IPS DF 19.7 (cell line): Measurements from ENCODE around the gene AP4E1.
"Not testable (repeated sequence)": the region's sequence is repeated elsewhere in the genome, so short reads cannot be mapped to it uniquely, and the experiment has no call there.

Experiments used
- DNase-seq: peaks from one replicate; pipeline ENCODE4 v3.0.0-alpha.2; 2013; ENCODE audit warnings: low read depth, low spot score

AP4E1 gene

GRCh38 chr15:50889589-50889988 is 18.9 kb upstream of the AP4E1 start:
- DNase-seq, result no peak

DNA sequence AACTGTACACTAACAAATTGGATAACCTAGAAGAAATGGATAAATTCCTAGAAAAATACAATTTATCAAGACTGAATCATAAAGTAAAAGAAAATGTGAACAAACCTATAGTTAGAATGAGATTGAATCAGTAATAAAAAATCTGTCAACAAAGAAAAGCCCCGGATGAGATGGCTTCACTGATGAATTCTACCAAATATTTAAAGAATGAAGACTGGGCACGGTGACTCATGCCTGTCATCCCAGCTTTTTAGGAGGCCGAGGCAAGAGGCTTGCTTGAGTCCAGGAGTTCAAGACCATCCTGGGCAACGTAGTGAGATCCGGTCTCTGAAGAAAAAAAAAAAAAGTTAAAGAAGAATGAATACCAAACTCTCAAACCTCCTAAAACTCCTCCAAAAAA is 17.7 kb upstream of the AP4E1 start:
- no peak for DNase-seq

GRCh38 chr15:50891159-50891558 is 17.3 kb upstream of the AP4E1 start:
- no peak for DNase-seq

- DNase-seq, result no peak
Observed at GRCh38 chr15:50893976-50894375, 14.5 kb upstream of the AP4E1 start.

- DNase-seq, result not testable (repeated sequence)
Observed at GRCh38 chr15:50901390-50901789, 7.1 kb upstream of the AP4E1 start.

DNA sequence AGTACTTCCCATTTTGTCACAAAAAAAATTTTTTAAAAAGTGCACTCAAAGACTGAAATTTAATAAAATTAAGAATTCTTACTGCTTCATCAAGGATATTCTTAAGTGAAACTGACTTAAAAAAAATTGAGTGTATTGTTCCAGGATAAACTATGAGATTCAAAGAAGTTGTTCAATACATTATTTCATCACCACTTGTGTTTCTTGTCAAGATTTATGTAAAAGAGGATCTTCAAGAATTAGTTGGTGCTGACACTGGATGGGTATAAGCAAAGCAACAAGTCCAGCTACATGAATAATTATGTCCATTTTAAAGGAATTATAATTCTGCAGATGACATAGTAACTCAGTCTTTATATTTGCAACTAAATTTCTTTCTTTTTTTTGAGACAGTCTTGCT is 4.3 kb upstream of the AP4E1 start:
- DNase-seq, result no peak

GRCh38 chr15:50905055-50905454 is 3.4 kb upstream of the AP4E1 start:
- no peak for DNase-seq

GRCh38 chr15:50906954-50907600 is 1.4 kb upstream of the AP4E1 start:
- no peak for DNase-seq

DNA sequence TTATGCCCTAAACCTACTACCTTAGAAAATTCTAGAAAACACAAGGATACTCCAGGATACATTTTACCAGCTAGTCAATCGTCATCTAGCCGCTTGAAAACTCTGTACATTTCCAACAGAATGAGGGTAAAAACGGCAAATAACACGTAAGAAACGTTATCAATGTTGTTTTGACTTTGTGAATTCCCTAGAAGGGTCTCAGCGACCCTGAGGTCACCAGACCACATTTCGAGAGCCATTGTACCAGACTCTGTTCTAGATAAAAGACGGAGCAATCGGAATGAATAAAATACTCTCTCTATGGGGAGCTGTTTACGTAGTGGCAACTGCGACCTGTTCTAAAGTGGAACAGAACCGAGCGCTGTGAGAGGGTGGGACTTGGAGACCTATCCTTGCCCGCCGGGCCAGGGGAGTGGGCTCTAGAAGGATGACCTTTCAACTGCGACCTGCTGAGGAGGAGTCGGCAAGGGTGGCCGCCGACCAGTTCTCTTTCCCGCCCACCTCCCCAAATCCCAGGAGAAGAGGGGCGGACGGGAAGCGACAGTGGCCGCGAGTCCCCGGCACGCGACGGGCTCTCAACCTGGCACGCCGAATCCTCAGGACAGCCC is 778 bp upstream of the AP4E1 start:
- DNase-seq, result no peak

- no peak for DNase-seq
Observed at GRCh38 chr15:50909010-50909317, 481 bp downstream of the AP4E1 start.

DNA sequence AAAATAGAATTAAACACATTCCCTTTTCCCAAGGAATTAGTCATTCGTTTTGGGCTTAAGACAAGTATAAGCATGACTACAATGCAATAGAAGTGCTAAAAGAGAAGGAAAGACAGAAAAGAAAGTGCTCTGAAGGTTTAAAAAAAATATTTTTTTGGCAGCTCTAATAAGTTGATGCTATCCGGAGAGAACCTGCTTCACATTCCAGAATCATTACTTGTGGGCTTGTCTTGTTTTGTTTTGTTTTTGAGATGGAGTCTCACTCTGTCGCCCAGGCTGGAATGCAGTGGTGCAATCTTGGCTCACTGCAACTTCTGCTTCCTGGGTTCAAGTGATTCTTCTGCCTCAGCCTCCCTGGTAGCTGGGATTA is 1.9 kb downstream of the AP4E1 start:
- DNase-seq, result not testable (repeated sequence)

GRCh38 chr15:50911001-50911400 is 2.5 kb downstream of the AP4E1 start:
- DNase-seq, result no peak

DNA sequence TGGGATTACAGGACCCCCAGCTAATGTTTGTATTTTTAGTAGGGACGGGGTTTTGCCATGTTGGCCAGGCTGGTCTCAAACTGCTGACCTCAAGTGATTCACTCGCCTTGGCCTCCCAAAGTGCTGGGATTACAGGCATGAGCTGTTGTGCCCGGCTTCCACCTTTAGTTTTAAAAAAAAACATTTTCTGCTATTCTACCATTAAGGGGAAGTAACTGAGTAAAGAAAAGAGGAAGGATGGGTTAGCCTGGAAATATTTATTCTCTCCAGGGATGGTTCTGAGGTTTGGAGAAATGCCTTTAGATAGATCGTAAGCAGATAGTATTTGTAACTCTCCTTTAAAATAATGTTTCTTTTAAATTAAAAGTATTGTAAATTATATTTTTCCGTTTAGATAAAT is 3.1 kb downstream of the AP4E1 start:
- DNase-seq, result no peak

- DNase-seq, result no peak
Observed at GRCh38 chr15:50916400-50916799, 7.9 kb downstream of the AP4E1 start.

GRCh38 chr15:50919359-50919758 is 10.9 kb downstream of the AP4E1 start:
- not testable (repeated sequence) for DNase-seq

DNA sequence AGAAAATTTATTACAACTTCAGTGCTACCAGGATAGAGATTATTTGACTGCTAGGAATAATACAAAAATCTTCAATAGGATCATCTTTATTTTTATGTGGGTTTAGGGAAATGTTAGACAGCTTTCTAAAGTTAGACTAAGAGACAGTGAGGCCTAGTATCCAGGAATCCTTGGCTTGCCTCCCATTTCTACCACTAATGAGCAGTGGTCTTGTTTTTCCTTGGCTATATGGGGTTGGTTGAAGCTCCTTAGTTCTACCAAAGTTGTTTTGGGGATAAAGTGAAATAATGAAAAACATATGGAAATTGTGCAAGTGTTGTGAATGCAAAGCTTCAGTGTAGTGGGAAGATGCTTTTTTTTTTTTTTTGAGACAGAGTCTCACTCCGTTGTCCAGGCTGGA is 16.8 kb downstream of the AP4E1 start:
- no peak for DNase-seq

GRCh38 chr15:50929062-50929461 is 20.6 kb downstream of the AP4E1 start:
- DNase-seq, result no peak

DNA sequence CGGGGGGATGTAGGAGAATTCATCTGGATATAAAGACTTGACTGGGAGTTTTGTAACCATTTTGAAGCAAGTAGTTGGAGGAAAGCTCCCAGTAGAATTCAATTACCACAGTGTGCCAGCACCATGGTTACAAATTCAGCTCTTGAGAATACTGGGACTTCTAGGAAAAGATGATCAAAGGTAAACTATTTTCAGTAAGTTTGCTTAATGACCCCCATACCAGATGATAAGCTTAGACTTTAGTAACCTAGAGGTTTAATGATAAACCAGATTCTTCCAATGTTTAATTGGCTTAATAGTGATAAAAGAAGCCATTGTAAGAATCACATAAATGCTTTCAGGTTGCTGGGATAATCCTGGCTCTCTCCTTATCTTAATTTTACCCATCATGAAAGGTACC is 22.3 kb downstream of the AP4E1 start:
- DNase-seq, result no peak

GRCh38 chr15:50933341-50933740 is 24.9 kb downstream of the AP4E1 start:
- no peak for DNase-seq

DNA sequence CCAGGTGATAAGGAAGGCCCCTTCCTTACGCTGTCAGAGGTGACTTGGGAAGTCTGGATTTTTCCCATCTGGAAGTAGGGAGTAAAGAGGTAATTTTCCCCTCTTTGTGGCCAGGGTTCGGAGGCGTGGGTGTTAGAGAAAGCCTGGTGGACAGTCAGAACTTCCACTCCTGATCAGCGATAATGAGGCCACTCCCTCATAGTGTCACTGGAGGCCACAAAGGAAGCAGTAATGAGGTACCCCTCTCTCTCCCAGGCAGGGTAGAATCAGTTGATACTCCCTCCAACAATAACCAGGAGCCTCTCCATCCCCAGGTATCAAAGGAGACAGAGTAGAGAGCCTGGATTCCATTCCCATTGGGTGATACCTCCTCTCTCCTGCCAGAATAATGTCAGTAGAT is 30.0 kb downstream of the AP4E1 start:
- no peak for DNase-seq

GRCh38 chr15:50939911-50940310 is 31.4 kb downstream of the AP4E1 start:
- no peak for DNase-seq

DNA sequence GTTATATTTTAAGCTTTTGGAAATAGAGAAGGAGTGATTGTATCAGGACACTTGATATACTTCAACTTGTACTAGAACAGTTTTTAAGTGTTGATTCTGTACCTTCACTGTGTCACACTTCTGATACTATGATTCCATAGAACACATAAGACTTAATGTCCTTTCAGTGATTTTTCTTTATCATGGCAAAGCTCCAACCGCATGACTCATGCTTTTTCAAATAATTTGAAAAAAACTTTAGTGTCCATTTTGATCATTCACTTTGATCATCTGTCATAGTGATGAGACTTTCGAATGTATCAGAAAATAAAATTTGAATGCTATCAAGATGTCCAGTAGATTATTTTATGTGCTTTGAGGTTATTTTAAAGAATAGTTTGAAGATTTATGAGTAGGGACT is 32.0 kb downstream of the AP4E1 start:
- DNase-seq, result no peak

DNA sequence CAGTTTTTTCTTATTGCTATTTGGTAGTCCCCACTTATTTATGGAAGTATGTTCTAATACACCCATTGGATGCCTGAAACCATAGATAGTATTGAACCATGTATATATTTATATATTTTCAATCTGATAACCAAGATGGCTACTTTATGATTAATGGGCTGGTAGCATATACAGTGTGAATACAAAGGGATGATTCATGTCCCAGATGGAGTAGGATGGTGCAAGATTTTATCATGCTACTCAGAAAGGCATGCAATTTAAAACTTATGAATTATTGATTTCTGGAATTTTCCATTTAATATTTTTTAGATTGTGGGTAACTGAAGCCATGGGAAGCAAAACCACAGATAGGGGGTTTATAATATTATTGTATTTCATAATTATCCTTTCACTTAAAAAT is 35.2 kb downstream of the AP4E1 start:
- DNase-seq, result no peak

DNA sequence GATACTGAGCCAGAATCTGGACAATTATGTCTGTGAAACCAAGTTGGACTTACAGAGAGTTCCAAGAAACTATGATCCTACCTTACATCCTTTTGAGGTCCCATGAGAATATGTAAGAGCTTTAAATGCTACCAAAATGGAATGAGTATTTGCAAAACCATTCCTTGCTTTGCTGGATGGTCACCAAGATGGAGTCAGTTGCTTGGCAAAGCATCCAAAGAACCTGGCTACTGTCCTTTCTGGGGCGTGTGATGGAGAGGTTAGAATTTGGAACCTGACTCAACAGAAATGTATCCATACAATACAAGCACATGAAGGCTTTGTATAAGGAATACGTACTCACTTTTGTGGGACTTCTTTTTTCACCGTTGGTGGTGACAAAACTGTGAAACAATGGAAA is 36.2 kb downstream of the AP4E1 start:
- no peak for DNase-seq
